ENCODE measurements around the gene TBC1D22A.
A peak's percentile ranks its signal among the peaks of the same experiment; 100 is the strongest.
"Not testable (repeated sequence)": the region's sequence is repeated elsewhere in the genome, so short reads cannot be mapped to it uniquely, and the experiment has no call there.

TBC1D22A gene

GRCh38 chr22:47168900-47169800 is 406.7 kb downstream of the TBC1D22A start:
- peak; percentile 23 for DNase-seq (ENCODE audit: low spot score)

GRCh38 chr22:47169801-47170140 is 407.3 kb downstream of the TBC1D22A start:
- no peak for DNase-seq (ENCODE audit: low spot score)

GRCh38 chr22:47170511-47171440 is 408.3 kb downstream of the TBC1D22A start:
- not testable (repeated sequence) for DNase-seq (ENCODE audit: low spot score)

- DNase-seq (ENCODE audit: low spot score), result no peak
Measured at GRCh38 chr22:47171441-47172221, 409.2 kb downstream of the TBC1D22A start.

- DNase-seq (ENCODE audit: low spot score), result no peak
Measured at GRCh38 chr22:47172771-47173534, 410.5 kb downstream of the TBC1D22A start.

- no peak for DNase-seq (ENCODE audit: low spot score)
Measured at GRCh38 chr22:47173535-47174021, 411.1 kb downstream of the TBC1D22A start.

- DNase-seq (ENCODE audit: low spot score), result no peak
Measured at GRCh38 chr22:47174096-47174495, 411.6 kb downstream of the TBC1D22A start.

GRCh38 chr22:47174671-47175112 is 412.2 kb downstream of the TBC1D22A start:
- DNase-seq (ENCODE audit: low spot score), result no peak

GRCh38 chr22:47175151-47176025 is 412.9 kb downstream of the TBC1D22A start:
- no peak for DNase-seq (ENCODE audit: low spot score)

GRCh38 chr22:47176026-47176389 is 413.6 kb downstream of the TBC1D22A start:
- DNase-seq (ENCODE audit: low spot score), result no peak

- no peak for DNase-seq (ENCODE audit: low spot score)
Measured at GRCh38 chr22:47176573-47177333, 414.3 kb downstream of the TBC1D22A start.

- DNase-seq (ENCODE audit: low spot score), result no peak
Measured at GRCh38 chr22:47177334-47177815, 414.9 kb downstream of the TBC1D22A start.

GRCh38 chr22:47178339-47178738 is 415.9 kb downstream of the TBC1D22A start:
- DNase-seq (ENCODE audit: low spot score), result no peak

- peak; percentile 9 for DNase-seq (ENCODE audit: low spot score)
Measured at GRCh38 chr22:47180796-47181195, 418.3 kb downstream of the TBC1D22A start.

GRCh38 chr22:47187176-47187957 is 424.9 kb downstream of the TBC1D22A start:
- no peak for DNase-seq (ENCODE audit: low spot score)

- DNase-seq (ENCODE audit: low spot score), result no peak
Measured at GRCh38 chr22:47188261-47189055, 426.0 kb downstream of the TBC1D22A start.

Measured in globus pallidus (tissue), 1 donor.